ENCODE measurements around the gene SERTAD1.
"Not testable (repeated sequence)": the region's sequence is repeated elsewhere in the genome, so short reads cannot be mapped to it uniquely, and the experiment has no call there.

Gene SERTAD1, protein sequence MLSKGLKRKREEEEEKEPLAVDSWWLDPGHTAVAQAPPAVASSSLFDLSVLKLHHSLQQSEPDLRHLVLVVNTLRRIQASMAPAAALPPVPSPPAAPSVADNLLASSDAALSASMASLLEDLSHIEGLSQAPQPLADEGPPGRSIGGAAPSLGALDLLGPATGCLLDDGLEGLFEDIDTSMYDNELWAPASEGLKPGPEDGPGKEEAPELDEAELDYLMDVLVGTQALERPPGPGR

DNA sequence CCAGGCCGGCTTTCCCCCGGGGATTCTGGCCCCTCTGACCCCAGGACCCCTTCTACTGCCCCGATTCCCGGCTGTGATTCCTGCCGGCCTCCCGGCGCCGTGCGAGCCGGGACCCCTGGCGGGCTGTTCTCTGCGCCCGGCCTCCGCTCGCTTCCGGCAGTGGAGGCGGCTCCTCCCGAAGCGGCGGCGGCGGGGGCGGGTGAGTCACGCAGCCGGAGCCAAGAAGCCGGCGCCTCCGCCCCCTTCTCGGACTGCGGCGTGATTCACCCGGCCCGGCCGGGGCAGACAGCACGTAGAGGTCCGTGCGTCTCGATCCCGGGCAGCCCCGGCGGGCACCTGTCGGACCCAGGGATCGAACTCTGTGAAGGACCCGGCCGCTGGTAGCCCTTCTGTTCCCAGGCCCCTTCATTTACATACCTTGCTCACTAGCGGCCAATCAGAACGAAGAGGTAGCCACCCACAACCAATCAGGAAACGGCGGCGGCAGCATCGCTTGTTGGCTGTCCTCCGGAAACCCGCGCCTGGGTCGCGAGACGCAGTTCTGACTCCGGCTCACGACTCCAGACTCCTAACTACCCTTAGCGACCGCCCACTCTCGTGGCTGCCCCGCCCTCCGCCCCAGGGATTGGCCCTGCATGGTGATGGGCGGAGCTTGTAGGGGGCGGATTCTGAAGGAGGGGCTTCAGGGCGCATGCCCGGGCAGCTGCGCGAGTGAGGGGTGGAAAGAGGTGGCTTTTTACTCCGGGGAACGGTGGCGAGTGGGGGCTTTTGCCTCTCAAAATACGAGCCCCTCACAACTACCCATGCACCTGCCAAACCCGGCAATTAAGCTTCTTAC, at the start of gene SERTAD1:
TSS of gene SERTAD1 (minus strand) at position 543 of the 838 bp plus-strand sequence. CDS start 2,446 bp downstream, outside the sequence.
- peak; percentile 100 for DNase-seq

DNA sequence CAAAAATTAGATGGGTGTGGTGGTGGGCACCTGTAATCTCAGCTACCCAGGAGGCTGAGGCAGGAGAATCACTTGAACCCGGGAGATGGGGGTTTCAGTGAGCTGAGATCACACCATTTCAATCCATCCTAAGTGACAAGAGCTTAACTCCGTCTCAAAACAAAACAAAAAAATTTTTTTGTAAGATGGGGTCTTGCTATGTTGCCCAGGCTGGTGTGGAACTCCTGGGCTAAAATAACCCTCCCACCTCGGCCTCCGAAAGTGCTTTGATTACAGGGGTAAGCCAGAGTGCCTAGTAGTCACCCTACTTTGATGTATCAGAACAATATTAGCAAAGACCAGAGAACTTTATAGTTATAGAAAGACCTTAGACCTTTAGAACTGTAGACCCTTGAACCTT, 48.9 kb upstream of the SERTAD1 start:
- no peak for DNase-seq

DNA sequence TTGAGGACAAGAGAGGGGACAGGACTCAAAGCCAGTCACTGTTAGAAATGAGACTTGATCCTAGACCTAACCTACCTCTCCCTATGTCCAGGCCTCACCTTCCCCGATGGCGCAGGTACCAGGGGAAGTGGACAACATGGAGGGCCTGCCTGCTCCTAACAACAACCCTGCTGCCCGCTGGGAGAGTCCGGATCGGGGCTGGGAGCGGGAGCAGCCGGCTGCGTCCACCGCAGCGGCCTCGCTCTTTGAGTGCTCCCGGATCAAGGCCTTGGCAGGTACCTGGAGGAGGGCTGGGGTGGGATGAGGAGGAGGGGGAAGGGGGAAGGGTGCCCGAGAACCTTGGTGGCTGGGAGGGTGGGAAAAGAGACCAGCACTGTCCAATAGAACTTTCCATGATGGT, 46.7 kb upstream of the SERTAD1 start:
- no peak for DNase-seq

DNA sequence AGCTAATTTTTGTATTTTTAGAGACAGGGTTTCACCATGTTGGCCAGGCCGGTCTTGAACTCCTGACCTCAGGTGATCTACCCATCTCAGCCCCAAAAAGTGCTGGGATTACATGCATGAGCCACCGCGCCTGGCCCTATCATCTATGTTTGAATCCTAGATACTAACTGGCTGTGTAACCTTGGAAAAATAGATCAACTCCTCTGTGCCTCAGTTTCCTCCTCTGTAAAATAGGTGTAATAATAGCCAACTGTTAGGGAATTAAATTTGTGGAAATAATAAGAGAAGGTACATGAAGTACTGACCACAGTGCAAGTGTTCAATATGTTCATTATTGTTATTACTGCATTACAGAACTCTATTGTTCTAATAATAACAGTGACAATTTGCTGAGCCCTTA, 45.3 kb upstream of the SERTAD1 start:
- no peak for DNase-seq

DNA sequence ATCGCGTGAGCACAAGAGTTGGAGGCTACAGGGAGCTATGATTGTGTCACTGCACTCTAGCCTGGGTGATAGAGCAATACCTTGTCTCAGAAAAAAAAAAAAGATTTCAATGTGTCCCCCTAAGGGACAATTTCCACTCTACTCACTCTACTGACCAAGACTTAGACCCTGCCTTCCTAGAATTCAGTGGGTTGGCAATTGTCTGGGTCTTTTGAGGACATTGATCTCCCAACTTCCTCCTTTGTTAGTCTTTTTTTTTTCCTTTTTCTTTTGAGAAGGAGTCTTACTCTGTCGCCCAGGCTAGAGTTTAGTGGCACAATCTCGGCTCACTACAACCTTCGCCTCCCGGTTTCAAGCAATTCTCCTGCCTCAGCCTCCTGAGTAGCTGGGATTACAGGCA, 43.2 kb upstream of the SERTAD1 start:
- DNase-seq: no peak

DNA sequence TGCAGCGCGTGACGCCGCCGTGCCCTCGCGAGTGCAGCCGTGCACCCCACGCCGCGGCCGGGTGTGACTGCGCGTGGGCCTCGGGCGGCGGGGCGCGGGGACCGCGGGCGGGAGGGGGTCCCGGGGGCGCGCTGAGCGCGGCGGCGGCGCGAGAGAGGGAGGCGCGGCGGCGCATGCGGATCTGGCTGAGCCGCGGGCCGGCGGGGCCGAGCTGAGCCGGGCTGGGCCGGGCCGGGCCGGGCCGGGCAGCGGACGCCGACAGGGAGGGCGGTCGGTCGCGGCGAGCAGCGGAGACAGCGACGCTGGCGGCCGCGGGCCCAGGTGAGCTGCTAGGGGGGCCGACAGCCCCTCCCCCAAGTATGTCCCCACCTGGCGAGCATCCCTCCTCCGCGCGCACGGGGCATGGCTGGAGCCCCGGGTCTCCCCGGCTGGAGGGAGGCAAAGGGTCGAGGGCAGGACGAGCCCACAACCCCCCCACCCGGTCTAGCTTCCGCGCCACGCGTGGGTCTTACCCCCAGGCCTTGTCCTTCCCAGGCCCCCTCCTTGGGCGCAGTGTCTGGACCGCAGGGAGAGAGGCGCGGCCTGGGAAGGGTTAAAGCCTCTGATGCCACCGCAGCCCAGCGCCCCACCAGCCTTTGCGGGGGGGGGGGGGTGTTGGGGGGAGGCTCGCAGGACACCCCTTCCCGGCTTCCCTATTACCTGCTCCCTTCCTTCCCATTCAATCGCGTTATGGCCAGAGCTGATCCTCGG, 41.4 kb upstream of the SERTAD1 start, which contains the start of gene SPTBN4:
TSS of gene SPTBN4 (plus strand) at position 17 of the 750 bp plus-strand sequence. CDS start 5,621 bp downstream, outside the sequence.
- DNase-seq: peak in 1 of 2 experiments; percentile 8

DNA sequence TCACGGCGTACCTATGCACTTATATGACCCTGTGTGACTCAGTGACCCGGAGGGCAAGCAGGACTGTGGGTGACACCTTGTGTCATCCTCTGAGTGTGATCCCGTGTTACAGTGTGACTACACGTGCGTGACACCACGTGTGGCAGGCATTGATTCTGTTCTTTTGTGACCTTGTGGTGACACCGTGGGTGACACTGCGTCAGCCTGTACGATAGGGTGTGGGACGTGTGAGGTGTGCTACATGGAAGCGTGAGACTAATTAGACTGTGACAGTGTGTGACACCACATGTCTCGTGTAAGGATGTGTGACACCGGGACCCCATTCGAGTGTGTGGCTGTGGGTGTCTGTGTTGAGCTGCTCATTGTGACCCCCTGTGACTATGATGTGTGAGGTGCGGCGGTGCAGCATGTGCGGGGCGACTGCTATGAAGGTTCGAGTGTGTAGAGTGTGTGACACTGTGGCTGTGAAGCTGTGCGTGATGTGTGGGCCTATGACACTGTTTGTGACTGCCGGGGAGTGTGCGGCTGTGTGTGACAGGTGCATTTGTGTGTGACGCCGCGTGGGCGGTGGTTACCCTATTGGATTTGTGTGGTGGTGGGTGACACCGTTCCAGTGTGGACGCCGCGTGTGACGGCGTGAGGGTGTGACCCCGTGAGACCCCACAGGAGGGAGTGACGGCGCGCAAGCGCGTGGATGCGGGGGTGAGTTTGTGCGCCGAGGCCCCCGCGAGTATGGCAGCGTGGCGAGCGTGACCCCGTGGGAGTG, 40.6 kb upstream of the SERTAD1 start:
- peak; percentile 20 to 59 for DNase-seq

DNA sequence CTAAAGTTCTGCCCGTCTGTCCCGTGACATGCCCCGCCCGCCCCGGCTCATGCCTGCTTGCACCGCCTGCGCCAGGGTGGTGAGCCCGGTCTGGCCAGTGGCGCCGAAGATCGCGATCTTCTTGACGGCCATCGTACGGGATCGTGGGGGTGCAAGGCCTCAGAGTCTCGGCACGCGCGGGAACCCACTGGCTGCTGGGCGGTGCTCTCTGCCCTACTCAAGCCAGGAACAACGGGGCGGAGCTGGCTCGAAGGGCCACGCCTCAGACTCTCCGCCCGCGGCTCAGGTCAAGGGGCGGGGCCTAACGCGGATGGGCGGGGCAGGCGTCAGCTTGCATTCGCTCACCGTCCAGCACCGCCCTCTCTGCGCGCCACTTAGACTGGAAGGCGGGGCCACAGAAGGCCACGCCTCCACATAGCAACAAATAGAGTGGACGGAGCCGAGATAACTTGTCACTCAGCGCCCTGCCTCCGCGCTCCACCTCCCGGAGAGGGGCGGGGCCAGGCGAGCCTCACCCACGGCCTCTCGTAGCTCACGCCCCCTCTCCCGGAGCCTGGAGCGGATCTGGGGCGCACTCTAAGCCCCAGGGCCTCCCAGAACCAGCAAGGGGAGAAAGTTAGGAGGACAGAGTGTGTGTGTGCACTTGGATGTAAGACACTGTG, 39.9 kb upstream of the SERTAD1 start, which contains the start of gene BLVRB:
TSS of gene BLVRB (minus strand) at position 189 of the 662 bp plus-strand sequence. CDS start at position 132, 57 bp downstream.
- DNase-seq: peak; percentile 99

DNA sequence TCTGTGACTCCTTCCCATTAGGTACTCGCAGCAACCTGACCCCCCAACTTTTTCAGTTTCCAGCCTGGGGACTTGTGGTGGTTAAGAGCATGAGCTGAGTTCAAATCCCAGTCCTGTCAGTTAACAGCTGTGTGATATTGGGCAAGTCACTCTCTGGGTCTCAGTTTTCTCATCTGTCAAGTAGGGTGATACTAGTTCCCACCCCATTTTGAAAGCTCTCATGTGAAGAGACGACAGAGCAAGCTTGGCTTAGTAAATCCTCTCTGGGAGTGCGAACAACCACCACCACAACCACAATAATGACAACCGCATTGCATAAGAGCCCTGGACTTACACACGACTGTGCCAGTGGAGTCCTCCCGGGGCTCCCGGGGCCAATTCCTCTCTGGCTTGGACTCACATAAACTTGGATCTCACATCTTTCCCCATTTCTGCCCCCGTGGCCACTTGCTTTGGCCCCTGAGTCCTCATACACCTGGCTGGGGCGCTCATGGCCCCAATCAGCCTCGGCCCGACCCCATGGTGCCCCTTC, 39.3 kb upstream of the SERTAD1 start:
- DNase-seq: peak in 1 of 2 experiments; percentile 51

DNA sequence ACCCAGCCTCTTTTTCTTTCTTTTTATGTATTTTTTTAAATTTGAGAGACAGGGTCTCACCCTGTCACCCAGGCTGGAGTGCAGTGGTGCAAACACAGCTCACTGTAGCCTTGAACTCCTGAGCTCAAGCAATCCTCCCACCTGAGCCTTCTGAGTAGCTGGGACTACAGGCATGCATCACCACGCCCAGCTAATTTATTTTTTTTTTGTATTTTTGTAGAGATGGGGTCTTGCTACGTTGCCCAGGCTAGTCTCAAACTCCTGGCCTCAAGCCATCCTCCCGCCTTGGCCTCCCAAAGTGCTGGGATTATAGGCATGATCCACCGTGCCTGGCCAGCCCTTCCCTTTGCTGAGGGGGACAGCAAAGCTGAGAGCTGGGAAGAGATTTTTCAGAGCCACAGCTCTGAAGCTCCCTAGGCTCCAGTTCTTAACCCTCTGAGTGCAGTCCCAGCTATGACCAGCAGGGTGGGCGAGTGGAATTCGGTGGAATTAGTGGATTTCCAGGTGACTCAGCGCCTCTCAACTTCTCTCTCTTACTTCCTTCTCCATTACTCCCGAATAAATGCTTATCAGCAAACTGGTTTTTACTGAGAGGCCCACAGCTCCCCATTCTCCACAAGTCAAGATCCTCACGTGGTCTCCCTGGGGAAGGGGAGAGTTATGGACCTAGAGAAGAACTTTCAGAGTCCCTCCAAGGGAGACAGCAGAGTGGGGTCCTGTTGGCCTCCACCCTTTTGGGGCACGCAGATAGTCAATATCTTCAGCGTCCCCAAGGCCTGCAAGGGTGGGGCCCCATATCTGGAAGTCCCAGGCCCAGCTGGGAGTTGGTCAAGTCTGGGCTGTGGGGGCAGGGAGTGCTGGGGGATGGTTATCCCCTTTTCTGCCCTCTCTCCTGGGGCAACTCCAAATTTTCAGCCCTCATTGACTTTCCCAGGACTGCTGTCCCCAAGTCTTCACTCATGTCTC, 38.5 kb upstream of the SERTAD1 start:
- peak; percentile 59 to 86 for DNase-seq

DNA sequence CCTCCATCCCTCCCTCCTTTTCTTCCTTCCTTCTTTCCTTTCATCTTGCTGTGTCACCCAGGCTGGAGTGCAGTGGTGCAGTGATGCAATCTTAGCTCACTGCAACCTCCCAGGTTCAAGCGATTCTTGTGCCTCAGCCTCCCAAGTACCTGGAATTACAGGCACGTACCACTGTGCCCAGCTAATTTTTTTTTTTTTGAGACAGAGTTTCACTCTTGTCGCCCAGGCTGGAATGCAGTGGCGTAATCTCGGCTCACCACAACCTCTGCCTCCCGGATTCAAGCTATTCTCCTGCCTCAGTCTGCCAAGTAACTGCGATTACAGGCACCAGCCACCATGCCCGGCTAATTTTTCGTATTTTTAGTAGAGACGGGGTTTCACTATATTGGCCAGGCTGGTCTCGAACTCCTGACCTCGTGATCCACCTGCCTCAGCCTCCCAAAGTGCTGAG, 37.8 kb upstream of the SERTAD1 start:
- DNase-seq: not testable (repeated sequence)

DNA sequence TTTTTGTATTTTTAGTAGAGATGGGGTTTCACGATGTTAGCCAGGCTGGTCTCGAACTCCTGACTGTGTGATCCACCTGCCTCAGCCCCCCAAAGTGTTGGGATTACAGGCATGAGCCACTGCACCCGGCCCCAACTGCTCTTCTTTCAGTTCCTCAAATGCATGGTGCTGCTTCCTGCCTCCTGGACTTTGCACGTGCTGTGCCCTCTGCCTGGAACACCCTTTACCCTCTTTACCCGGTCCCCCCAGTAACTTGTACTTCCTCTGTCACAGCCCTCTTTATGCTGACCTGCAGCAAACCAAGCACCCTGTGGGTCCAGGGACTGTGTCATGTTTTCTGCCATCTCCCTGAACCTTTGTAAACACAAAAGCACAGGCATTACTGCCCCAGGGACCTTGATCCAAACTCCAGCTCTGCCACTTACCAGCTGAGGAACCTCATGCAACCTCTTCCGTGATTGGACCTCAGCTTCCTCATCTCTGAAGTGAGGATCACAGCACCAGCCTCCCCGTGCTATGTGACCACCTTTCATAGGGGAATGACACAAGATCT, 36.0 kb upstream of the SERTAD1 start:
- DNase-seq: no peak

DNA sequence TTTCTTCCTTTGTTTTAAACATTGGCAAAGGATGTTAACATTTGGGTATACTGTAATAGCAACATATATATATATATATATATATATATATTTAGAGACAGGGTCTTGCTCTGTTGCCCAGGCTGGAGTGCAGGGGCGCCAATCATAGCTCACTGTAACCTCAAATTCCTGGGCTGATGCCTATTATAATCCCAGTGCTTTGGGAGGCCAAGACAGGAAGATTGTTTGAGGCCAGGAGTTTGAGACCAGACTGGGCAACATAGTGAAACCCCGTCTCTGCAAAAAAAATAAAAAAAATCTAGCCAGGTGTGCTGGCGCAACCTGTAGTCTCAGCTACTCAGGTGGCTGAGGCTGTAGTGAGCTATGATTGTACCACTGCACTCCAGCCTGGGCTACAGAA, 34.4 kb upstream of the SERTAD1 start:
- no peak for DNase-seq

DNA sequence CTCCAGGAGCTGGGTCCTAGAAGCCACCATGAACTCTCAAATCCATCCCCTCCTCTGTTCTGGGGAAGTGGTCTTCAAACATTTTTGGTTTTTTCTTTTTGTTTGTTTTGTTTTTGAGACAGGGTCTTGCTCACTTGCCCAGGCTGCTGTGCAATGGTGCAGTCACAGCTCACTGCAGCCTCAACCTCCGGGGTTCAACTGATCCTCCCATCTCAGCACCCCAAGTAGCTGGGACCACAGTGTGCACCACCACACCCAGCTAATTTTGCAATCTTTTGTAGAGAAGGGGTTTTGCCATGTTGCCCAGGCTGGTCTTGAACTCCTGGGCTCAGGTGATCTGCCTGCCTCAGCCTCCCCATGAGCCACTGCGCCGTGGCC, 32.8 kb upstream of the SERTAD1 start:
- DNase-seq: no peak

DNA sequence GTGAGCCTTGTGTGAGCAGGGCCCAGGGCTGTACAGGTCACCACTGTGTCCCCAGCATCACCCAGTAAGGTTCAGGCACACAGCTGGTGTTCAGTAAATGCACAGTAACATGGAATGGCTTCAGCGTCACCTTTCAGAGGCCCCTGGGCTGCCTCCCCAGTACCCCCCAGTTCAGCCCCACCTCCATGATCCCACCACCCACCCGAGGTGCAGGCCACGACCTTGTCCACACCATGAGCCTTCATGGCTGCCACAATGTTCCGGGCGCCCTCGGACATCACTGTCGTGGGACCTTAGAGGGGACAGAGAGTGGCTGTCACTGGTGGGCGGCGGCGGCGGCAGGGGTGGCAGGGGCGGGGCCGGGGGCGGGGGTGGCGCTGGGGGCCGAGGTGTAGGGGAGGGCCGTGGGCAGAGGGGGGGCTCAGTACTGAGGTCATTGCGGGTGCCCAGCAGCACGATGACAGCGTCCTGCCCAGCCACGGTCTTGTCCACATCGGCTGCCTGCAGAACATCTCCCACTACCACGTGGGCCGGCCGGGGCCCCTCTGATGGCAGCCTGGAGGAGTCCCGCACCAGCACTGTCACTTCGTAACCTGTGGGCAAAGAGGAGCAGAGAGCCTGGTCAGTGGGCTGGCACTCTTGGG, 32.3 kb upstream of the SERTAD1 start:
- DNase-seq: no peak

DNA sequence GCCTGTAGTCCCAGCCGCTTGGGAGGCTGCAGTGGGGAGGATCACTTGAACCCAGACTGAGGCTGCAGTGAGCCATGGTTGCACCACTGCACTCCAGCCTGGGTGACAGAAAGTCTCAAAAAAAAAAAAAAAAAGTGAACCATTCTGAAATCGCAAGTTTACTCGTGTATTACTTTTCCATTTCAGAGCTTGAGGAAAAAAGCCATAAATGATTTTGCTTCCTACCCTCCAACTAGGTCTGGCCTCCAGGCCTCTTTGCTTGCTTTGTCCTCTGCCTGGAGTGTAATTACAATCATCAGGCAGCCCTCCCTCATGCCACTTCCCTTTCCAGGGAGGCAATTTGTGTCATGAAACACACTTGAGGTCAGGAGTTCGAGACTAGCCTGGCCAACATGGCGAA, 31.3 kb upstream of the SERTAD1 start:
- no peak for DNase-seq

DNA sequence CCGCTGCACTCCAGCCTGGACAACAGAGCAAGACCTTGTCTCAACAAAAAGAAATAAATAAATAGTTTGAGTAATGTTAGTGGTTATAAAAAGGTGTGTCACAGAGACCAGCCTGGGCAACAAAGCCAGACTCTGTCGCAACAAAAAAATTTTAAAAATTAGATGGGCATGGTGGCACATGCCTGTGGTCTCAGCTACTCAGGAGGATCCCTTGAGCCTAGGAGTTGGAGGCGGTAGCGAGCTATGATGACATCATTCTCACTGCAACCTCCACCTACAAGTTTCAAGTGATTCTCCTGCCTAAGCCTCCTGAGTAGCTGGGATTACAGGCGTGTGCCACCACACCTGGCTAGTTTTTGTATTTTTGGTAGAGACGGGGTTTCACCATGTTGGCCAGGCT, 28.2 kb upstream of the SERTAD1 start:
- not testable (repeated sequence) for DNase-seq

DNA sequence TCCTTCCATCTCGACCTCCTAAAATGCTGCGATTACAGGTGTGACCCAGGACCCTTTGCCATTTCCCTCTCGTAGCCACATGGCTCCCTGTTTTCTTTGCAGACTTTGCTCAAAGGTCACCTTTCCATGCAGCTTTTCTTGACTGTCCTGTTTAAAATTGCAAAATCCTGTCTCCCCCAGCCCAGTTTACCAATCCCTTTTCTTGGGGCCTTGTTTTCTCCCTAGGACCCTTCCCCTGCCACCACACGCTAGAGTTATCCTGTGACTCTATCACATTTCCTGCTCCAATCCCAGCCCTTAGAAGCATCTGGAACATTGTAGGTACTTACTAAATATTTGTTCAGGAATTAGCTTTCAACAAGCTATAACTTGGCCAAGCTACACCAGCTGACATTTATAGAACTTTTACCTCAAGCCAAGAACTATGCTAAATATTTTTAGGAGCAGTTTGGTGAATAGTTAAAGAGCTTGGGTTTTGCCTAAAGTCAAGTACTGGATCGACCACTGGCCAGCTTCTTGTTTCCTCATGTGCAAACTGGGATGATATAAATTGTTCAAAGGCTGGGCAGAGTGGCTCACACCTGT, 27.5 kb upstream of the SERTAD1 start:
- no peak for DNase-seq

DNA sequence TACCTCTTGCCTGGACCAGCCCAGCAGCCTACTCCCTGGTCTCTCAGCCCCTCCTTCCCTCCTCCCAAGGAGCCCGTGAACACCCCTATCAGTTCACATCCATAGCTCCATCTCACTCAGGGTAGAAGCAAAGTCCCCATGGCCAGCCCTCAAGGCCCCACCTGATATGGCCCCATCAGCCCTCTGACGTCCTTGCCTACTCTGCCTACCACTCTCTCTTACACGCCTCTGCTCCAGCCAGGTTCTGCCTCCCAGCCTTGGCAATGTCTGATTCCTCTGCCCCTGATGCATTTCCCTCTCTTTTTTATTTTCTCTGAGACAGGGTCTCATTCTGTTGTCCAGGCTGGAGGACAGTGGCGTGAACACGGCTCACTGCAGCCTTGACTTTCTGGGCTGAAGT, 26.2 kb upstream of the SERTAD1 start:
- DNase-seq: no peak

All from NCI-H524 (cell line).